SK-MEL-5 (cell line): ENCODE data around the gene ID3. TPM values are rescaled to one million over a fixed set of nuclear protein-coding genes. Genes with fewer than 3 reads are reported as not detected.
"Not testable (repeated sequence)": the region's sequence is repeated elsewhere in the genome, so short reads cannot be mapped to it uniquely, and the experiment has no call there.

ENCODE experiments used
- DNase-seq: peaks from one replicate; pipeline ENCODE4 v3.0.0-alpha.2; 2016; ENCODE audit warnings: low read depth, low spot score
- in situ Hi-C: cut with HindIII; loops from 2 replicates; pipeline ENCODE4 v1.10.0; 2016; ENCODE audit warnings: low sequenced_read_pairs, high pct_unique_total_duplicates, low pct_unique_long_range_greater_than_20kb
- total RNA-seq: library from RNA; depleted of rRNA; stranded (reverse); fragments of >200 nt; shearing (Covaris generic); gene quantifications from 2 replicates; pipeline ENCODE4 v1.2.3, GENCODE V29; 2014

ID3 gene
- total RNA-seq, 1 experiment from 2014 or later: 23.5 TPM

GRCh38 chr1:23591460-23592208 lies 32.3 kb upstream of the ID3 start:
- DNase-seq: no peak
- in situ Hi-C loops: no loop called here

- DNase-seq: no peak
- in situ Hi-C loops: no loop called here
Observed at GRCh38 chr1:23590058-23590783, 30.9 kb upstream of the ID3 start.

- no peak for DNase-seq
Observed at GRCh38 chr1:23589585-23589986, 30.3 kb upstream of the ID3 start.

GRCh38 chr1:23588749-23589548 lies 29.6 kb upstream of the ID3 start:
- DNase-seq: no peak
- in situ Hi-C loops: no loop called here

More at GRCh38 chr1:23589585-23589986, 30.3 kb upstream of the ID3 start:
- in situ Hi-C loops: no loop called here

GRCh38 chr1:23585321-23586022 lies 26.2 kb upstream of the ID3 start:
- in situ Hi-C loops: no loop called here
- peak; percentile 45 for DNase-seq

DNA sequence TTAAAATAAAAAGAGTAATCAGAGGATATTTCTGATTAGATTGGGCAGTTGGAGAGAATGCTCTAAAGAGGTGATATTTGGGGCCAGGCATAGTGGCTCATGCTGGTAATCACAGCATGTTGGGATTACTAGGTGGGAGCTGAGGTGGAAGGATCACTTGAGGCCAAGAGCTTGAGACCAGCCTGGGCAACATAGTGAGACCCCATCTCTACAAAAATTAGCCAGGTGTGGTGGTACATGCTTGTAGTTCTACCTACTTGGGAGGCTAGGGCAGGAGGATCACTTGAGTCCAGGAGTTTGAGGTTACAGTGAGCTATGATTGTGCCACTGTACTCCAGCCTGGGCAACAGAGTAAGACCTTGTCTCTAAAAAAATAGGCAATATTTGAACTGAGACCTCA lies 24.4 kb upstream of the ID3 start:
- in situ Hi-C loops, DNase-seq: not testable (repeated sequence)

DNA sequence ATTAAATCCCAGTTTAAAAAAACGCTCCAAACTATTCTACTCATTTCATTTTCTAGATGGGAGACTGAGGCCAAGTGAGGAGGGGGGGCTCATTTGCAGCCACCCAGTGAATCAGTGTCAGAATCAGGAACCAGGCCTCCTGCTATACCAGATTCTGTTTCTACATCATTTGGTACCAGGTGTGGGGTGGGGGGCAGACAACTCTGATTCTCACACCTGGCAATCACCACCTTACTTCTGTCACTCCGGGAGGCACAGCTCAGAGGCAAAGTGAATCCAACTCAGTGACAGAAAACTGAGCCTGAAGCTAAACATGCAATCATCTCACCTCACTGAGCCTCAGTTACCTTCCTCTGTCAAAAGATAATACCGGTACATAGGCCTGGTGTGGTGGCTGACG lies 23.5 kb upstream of the ID3 start:
- DNase-seq: no peak
- in situ Hi-C loops: no loop called here

- in situ Hi-C loops: no loop called here
Observed at GRCh38 chr1:23581219-23581618, 21.9 kb upstream of the ID3 start.

GRCh38 chr1:23578997-23579363 lies 19.7 kb upstream of the ID3 start:
- DNase-seq: no peak
- in situ Hi-C loops: no loop called here

More at GRCh38 chr1:23581219-23581618, 21.9 kb upstream of the ID3 start:
- no peak for DNase-seq

- in situ Hi-C loops: no loop called here
- DNase-seq: no peak
Observed at GRCh38 chr1:23578311-23578996, 19.2 kb upstream of the ID3 start.

DNA sequence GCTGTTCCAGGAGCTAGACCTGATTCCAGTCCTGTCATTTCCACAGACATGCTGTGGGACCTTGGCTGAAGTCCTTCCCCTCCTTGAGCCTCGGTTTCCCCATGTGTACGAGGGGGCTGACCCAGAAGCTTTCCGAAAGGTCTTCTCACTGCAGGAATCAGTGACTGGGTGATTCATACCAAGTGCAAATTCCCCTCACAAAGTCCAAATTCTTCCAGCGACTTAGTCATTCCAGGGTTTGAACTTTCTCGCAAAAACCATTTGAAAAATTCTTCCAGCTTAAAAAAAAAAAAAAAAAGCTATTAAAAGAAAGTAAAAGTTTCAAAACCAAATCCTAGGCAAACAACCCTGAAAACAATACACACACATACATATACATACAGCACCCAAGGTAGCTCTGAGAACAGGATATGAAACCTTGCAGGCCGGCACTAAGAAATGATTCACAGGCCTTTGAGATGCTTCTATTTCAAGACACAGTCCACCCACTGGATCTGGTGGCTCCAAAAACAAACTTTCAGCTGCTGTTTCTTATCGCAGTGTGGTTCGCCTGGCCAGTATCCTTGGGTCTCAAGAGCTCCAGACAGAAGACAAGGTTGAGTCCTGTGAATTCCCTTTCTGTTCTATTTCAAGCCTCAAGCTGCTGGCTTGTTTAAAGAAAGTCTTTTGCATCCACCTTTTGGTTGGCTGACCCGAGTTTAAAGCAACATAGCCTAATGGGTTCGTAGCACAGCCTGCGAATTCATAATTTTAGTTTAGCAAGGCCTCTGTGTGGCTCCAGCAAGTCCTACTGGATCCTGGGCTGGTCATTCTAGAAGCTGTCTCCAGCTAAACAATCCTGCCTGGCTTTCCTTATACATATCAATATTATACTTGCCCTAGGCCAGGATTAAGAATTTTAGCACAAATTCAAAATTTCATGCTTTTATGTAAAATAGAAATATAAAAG lies 18.0 kb upstream of the ID3 start:
- in situ Hi-C loops: no loop called here
- DNase-seq: peak; percentile 49

DNA sequence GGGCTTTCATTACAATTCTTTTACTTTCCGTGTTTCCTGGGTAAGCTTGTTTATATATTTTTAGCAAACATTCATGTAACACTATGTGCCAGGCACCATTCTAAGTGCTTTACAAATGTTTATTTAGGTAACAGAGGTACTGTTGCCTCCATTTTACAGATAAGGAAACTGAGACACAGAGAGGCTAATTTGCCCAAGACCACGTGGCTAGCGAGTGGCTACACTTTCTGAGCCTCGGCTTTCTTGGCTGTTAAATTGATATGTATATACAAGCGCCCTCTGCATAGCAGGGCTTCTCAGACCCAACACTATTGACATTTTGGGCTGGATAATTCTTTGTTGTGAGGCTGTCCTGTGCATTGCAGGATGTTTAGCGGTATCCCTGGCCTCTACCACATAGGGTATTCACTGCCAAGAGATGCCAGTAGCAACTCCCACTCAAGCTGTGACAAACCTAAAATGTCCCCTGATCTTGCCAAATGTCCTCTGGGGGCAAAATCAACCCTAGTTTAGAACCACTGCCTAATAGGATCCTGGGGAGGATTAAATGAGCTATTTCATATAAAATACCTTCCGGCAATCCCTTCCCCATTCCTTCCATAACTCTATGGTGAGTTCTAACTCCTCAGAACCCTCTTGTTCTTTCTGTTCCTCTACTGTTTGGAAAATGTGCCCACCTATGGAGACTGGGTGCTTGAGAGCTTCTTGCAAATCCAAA lies 17.2 kb upstream of the ID3 start:
- in situ Hi-C loops: no loop called here
- no peak for DNase-seq

- in situ Hi-C loops: no loop called here
- DNase-seq: no peak
Observed at GRCh38 chr1:23575226-23575810, 16.0 kb upstream of the ID3 start.

- DNase-seq: no peak
Observed at GRCh38 chr1:23574265-23574754, 15.0 kb upstream of the ID3 start.

DNA sequence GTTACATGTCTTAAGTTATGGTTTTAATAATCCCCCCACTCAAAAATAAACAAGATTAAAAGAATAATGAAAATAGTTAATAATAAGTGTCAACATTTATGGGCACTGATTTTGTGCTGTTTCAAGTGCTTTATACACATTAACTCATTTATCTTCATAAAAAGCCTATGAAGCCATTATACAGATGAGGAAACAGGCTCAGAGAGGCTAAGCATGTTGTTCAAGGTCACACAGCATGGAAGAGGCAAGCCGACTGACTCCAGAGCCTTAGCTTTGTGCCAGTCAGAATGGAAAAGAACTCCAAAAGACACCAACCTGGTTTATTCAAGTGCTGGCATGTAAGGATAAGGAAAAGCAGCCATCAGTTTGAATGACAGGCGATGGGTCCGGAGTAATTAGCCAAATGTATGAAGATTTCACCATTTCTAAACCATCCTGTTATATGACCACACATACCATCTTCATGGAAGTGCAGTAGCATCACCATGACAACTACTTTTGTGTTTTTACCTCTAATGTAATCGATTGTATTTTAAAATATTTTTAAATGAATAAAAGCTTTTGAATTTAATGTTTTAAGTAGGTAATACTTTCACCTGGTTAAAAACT lies 14.4 kb upstream of the ID3 start:
- in situ Hi-C loops: no loop called here
- no peak for DNase-seq

More at GRCh38 chr1:23574265-23574754, 15.0 kb upstream of the ID3 start:
- in situ Hi-C loops: no loop called here
